ENCODE data around the gene NOL12.
"Not testable (repeated sequence)": the region's sequence is repeated elsewhere in the genome, so short reads cannot be mapped to it uniquely, and the experiment has no call there.

Gene NOL12

GRCh38 chr22:37717235-37717634 lies 31.1 kb downstream of the NOL12 start:
- not testable (repeated sequence) for DNase-seq

DNA sequence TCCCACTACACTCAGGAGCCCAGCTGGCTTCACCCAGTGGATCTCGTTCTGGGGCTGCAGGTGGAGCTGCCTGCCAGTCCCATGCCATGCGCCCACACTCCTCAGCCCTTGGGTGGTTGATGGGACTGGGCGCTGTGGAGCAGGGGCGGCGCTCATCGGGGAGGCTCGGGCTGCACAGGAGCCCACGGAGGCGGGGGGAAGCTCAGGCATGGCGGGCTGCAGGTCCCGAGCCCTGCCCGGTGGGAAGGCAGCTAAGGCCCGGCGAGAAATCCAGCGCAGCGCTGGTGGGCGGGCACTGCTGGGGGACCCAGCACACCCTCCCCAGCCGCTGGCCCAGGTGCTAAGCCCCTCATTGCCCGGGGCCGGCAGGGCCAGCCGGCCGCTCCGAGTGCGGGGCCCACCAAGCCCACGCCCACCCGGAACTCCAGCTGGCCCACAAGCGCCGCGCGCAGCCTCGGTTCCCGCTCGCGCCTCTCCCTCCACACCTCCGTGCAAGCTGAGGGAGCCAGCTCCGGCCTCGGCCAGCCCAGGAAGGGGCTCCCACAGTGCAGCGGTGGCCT lies 31.7 kb downstream of the NOL12 start:
- DNase-seq, result not testable (repeated sequence)

DNA sequence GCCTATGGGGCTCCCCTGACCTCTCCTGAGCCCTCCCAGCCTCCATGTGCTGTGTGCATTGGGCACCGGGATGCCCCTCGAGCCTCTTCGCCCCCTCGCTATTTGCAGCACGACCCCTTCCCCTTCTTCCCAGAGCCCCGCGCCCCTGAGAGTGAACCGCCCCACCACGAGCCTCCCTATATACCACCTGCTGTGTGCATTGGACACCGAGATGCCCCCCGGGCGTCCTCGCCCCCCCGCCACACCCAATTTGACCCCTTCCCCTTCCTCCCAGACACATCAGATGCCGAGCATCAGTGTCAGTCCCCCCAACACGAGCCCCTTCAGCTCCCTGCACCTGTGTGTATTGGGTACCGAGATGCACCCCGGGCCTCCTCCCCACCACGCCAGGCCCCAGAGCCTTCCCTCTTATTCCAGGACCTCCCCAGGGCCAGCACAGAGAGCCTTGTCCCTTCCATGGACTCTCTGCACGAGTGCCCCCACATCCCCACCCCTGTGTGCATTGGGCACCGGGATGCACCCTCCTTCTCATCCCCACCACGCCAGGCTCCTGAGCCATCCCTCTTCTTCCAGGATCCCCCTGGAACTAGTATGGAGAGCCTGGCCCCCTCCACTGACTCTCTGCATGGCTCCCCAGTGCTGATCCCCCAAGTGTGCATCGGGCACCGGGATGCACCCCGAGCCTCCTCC lies 39.6 kb downstream of the NOL12 start:
- DNase-seq, result no peak

DNA sequence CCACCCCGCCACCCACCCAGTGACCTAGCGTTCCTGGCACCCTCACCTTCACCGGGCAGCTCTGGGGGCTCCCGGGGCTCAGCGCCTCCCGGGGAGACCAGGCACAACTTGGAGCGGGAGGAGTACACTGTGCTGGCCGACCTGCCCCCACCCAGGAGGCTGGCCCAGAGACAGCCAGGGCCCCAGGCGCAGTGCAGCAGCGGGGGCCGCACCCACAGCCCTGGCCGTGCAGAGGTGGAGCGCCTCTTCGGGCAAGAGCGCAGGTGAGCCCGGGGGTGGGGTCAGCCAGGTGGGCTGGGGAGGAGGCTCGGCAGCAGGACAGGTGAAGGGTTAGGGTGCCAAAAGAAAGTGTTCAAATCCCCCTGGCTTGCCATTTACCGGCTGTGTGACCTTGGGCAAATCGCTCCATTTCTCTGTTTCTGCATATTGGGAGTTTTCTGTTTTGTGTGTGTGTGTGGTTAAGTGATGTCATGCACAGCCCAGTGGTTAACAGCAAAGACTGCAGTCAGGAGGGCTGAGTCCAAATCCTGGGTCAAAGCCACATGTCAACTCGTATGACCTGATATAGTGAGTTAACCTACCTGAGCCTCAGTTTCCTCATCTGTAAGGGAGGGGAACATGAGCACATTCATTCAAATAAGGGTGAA lies 40.2 kb downstream of the NOL12 start:
- DNase-seq, result peak; percentile 57

- no peak for DNase-seq
Measured at GRCh38 chr22:37728620-37729019, 42.5 kb downstream of the NOL12 start.

DNA sequence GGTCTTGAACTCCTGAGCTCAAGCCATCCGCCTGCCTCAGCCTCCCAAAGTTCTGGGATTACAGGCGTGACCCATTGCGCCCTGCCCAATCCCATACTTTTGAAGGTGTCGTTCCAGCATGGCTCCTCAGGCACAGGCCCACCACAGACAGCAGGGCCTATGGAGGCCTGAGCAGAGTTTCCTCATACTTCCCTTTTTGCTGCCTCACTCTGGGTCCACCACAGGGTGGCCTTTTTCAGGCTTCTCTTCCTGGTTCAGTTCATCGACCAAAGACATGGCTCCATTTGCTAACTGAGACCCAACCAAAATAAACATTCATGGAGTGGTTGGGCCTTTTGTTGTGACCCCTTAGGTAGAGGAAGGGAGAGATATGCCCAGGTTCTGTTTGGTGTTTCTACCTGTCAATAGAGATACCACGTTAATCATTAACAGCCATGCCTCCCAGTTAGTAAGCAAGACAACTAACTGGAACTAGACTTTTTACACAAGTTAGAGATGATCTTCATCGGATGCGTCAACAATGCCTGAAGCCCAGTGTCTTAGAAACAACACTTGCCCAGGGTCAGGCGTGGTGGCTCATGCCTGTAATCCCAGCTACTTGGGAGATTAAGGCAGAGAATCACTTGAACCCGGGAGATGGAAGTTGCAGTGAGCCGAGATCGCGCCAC lies 45.8 kb downstream of the NOL12 start:
- DNase-seq, result peak; percentile 60

DNA sequence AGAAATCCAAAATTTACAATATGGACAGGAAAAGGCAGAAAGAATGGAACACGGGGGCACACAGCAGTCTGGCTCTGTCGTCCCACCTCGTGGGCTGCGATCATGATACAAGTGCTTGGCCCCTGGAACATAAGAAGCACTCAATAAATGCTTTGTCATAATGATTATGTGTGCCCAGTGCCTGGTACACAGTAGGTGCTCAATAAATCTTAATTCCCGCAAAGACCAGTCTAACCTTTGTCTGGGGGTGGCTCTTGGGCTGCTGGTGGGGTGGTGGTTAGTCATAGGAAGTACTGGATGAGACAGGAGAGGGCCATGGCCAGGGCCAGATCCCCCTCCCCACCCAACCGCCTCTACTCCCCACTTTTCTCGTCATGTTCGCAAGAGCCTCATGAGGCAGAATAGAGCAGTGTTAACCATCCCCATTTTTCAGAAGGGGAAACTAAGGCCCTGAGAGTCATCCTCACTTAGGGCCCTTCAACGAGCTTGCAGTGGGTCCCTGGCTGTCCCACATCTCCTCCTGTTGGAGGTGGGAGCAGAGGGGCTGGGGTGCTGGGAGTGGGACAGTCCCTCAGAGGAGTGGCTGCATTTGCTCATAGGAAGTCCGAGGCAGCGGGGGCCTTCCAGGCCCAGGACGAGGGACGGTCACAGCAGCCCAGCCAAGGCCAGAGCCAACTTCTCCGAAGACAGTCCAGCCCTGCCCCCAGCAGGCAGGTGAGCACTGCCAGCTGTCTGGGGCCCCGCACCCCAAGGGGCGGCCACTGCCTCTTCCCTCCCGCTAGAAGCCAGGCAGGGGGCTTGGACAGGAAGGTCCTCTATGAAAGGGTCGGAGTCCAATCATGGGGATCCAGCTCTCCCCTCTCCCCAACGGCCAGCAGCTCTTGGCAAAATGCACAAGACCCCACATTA lies 46.8 kb downstream of the NOL12 start:
- no peak for DNase-seq

DNA sequence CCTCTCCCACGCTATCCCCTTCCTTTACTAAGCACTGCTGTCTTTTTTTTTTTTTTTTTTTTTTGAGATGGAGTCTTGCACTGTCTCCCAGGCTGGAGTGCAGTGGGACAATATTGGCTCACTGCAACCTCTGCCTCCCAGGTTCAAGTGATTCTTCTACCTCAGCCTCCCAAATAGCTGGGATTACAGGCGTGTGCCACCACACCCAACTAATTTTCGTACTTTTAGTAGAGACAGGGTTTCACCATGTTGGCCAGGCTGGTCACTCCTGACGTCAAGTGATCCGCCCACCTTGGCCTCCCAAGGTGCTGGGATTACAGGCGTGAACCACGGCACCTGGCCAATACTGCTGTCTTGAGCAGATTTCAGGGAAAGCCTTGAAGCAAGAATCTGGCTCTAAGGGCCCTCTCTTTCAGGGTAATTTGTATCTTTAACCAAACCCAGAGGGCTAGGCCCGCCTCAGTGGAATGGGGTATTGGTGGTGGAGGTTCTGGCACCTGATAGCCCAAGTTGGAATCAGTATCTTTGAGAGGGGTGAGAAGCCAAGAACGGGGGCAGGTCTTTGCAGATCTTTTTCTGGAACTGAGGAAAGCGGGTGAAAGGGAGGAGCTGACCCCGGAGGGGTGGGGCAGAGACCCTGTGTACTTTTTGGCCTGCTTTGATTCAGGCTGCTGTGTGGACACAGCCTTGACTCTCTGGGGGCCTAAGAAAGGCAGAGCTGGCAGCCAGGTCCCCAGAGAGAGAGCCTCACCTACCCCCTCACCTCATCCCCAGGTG lies 47.7 kb downstream of the NOL12 start:
- no peak for DNase-seq

GRCh38 chr22:37734402-37734700 lies 48.2 kb downstream of the NOL12 start:
- DNase-seq, result no peak

GRCh38 chr22:37734964-37735451 lies 48.9 kb downstream of the NOL12 start:
- DNase-seq, result peak; percentile 46

GRCh38 chr22:37739035-37739434 lies 52.9 kb downstream of the NOL12 start:
- DNase-seq, result peak; percentile 46

- peak; percentile 88 for DNase-seq
Measured at GRCh38 chr22:37739611-37740049, 53.5 kb downstream of the NOL12 start.

DNA sequence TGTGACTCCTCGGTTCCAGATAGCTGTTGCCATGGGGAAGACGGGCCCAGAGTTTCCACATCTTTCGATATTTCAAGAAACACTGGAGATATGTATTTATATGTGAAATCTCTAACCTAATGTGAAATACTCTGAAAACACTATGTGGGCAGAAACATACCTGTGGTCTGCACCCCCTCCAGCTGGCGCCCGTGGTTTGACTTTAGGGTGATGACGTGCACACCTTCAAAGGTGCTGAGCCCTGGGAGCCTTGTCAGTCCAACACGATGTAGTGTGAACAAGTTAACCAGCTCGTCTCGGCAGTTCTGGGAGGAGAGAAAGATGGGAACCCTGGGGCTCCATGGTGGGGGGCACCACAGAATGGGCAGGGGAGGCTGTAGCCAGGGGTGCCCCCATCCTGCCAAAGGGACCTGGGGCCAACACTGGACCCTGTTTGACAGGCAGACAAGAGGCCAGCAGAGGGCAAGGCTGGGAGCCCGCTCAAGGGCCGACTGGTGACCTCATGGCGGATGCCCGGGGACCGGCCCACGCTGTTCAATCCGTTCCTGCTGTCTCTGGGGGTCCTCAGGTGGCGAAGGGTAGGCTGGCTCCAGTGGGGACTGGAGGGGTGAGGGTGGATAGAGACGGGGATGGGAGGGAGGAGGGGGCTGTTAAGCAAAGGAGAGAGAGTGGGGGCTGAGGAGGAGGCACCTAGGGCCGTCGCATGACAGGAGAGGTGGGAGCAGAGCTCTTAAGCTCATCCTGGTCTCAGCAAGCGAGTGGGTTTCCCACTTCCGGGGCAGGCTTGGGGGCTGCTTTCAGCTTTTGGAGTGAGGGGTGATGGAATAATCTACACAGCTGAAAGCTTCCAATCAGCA lies 54.5 kb downstream of the NOL12 start:
- no peak for DNase-seq

- DNase-seq, result peak; percentile 79
Measured at GRCh38 chr22:37741312-37741795, 55.2 kb downstream of the NOL12 start.

- DNase-seq, result peak; percentile 56
Measured at GRCh38 chr22:37742376-37743171, 56.4 kb downstream of the NOL12 start.
